Astrocyte (in vitro differentiated cells and primary cell): ENCODE measurements around the gene CEP131. TPM values are rescaled to one million over a fixed set of nuclear protein-coding genes. Genes with fewer than 3 reads are reported as not detected.

Source experiments
- DNase-seq: peaks from one replicate; pipeline ENCODE4 v3.0.0-alpha.2; 2010; ENCODE audit warnings: low read depth
- FAIRE-seq: peaks from 2 replicates; lab custom pipeline; 2011; peaks lifted over from hg19 to GRCh38; lab: Jason Lieb, UNC
- H2AFZ ChIP-seq: 2 replicates; pipeline ENCODE4 v1.6.0; 2012; ENCODE audit warnings: low read depth, low read length, inconsistent platforms
- H3K27ac ChIP-seq: 2 replicates; pipeline ENCODE4 v1.5.1; 2011; ENCODE audit warnings: low read depth, low read length, inconsistent platforms
- H3K27me3 ChIP-seq: 2 replicates; pipeline ENCODE4 v1.6.0; 2011; ENCODE audit warnings: low read length, inconsistent platforms; ENCODE audit not compliant: insufficient read depth
- H3K36me3 ChIP-seq: 2 replicates; pipeline ENCODE4 v1.5.1; 2011; ENCODE audit warnings: low read length, inconsistent platforms; ENCODE audit not compliant: insufficient read depth
- H3K4me1 ChIP-seq: 2 replicates; pipeline ENCODE4 v1.5.1; 2011; ENCODE audit warnings: low read length, inconsistent platforms; ENCODE audit not compliant: insufficient read depth
- H3K4me2 ChIP-seq: 2 replicates; pipeline ENCODE4 v1.6.0; 2012; ENCODE audit warnings: low read length, inconsistent platforms
- H3K4me3 ChIP-seq: 2 replicates; pipeline ENCODE4 v1.5.1; 2011; ENCODE audit warnings: low read depth, mild to moderate bottlenecking, low read length, inconsistent platforms; ENCODE audit not compliant: insufficient read depth
- H3K79me2 ChIP-seq: 2 replicates; pipeline ENCODE4 v1.6.0; 2012; ENCODE audit warnings: mild to moderate bottlenecking, low read length, inconsistent platforms; ENCODE audit not compliant: insufficient read depth
- H3K9ac ChIP-seq: 2 replicates; pipeline ENCODE4 v1.6.0; 2012; ENCODE audit warnings: mild to moderate bottlenecking, low read length, inconsistent platforms
- H3K9me3 ChIP-seq: 2 replicates; pipeline ENCODE4 v1.5.1; 2012; ENCODE audit warnings: low read depth, mild to moderate bottlenecking, low read length, inconsistent platforms; ENCODE audit not compliant: insufficient read depth
- H4K20me1 ChIP-seq: 2 replicates; pipeline ENCODE4 v1.6.0; 2012; ENCODE audit warnings: low read length, inconsistent platforms; ENCODE audit not compliant: insufficient read depth
- H3K27ac Mint-ChIP-seq: one replicate; pipeline ENCODE4 v1.8.0; 2021; ENCODE audit warnings: mild to moderate bottlenecking, mixed read lengths; ENCODE audit not compliant: unreplicated experiment
- H3K27me3 Mint-ChIP-seq: one replicate; pipeline ENCODE4 v1.8.0; 2021; ENCODE audit warnings: low read depth, mixed read lengths; ENCODE audit not compliant: unreplicated experiment
- H3K36me3 Mint-ChIP-seq: one replicate; pipeline ENCODE4 v1.8.0; 2021; ENCODE audit warnings: low read depth, mixed read lengths; ENCODE audit not compliant: unreplicated experiment
- H3K4me1 Mint-ChIP-seq: one replicate; pipeline ENCODE4 v1.8.0; 2021; ENCODE audit warnings: low read depth, mixed read lengths; ENCODE audit not compliant: unreplicated experiment
- H3K4me3 Mint-ChIP-seq: one replicate; pipeline ENCODE4 v1.8.0; 2021; ENCODE audit warnings: mild to moderate bottlenecking, moderate library complexity, mixed read lengths; ENCODE audit not compliant: unreplicated experiment
- H3K9me3 Mint-ChIP-seq: one replicate; pipeline ENCODE4 v1.8.0; 2021; ENCODE audit warnings: mild to moderate bottlenecking, mixed read lengths; ENCODE audit not compliant: unreplicated experiment
- CTCF ChIP-seq: IDR thresholded peaks from 2 replicates; pipeline ENCODE4 v1.5.1; 2011; ENCODE audit warnings: low read depth, mild to moderate bottlenecking, inconsistent platforms, low read length, moderate library complexity; ENCODE audit not compliant: insufficient read depth
- EZH2 ChIP-seq: IDR thresholded peaks from 2 replicates; pipeline ENCODE4 v1.6.1; 2012; ENCODE audit warnings: mild to moderate bottlenecking, low read length, inconsistent platforms; ENCODE audit not compliant: insufficient read depth
- total RNA-seq: library from RNA; stranded (reverse); gene quantifications from 2 replicates; pipeline ENCODE4 v1.2.1, GENCODE V29; 2021

The CEP131 gene
- total RNA-seq, 1 donor from 2014 or later: 5.8 TPM

GRCh38 chr17:81223762-81224130 lies 981 bp upstream of the CEP131 start:
- no peak for TF ChIP-seq EZH2
- TF ChIP-seq CTCF: no peak
- no peaks in the 10 kb centered on the region for H3K9me3 ChIP-seq
- peaks cover 8% of the 10 kb centered on the region for H3K36me3 Mint-ChIP-seq
- FAIRE-seq: no peak
- peaks cover 3% of the 10 kb centered on the region for H3K9me3 Mint-ChIP-seq
- H3K27me3 ChIP-seq: no peaks in the 10 kb centered on the region
- H3K4me3 Mint-ChIP-seq: peak overlapping the region; percentile 87
- no peak overlapping the region for H3K27ac ChIP-seq
- H2AFZ ChIP-seq: peak overlapping the region; percentile 96
- DNase-seq: no peak
- H3K79me2 ChIP-seq: peaks cover 12% of the 10 kb centered on the region
- peak overlapping the region; percentile 77 for H3K27ac Mint-ChIP-seq
- H3K36me3 ChIP-seq: no peaks in the 10 kb centered on the region
- peaks cover 5% of the 10 kb centered on the region for H3K27me3 Mint-ChIP-seq
- H3K4me2 ChIP-seq: peak overlapping the region; percentile 91
- H3K9ac ChIP-seq: peak overlapping the region; percentile 61
- H3K4me3 ChIP-seq: peak overlapping the region; percentile 63
- H4K20me1 ChIP-seq: peaks cover 10% of the 10 kb centered on the region
- no peaks in the 10 kb centered on the region for H3K4me1 Mint-ChIP-seq
- peaks cover 17% of the 10 kb centered on the region for H3K4me1 ChIP-seq

GRCh38 chr17:81222620-81222905 lies 202 bp downstream of the CEP131 start:
- peak overlapping the region; percentile 86 for H2AFZ ChIP-seq
- peak overlapping the region; percentile 73 for H3K4me3 ChIP-seq
- H3K36me3 ChIP-seq: no peaks in the 10 kb centered on the region
- Mint-ChIP-seq H3K4me3 (peak overlapping the region; percentile 79), H3K27ac (no peak overlapping the region), H3K27me3 (peaks cover 5% of the 10 kb centered on the region), H3K9me3 (peaks cover 3% of the 10 kb centered on the region), H3K36me3 (no peaks in the 10 kb centered on the region), H3K4me1 (no peaks in the 10 kb centered on the region)
- H3K79me2 ChIP-seq: peaks cover 12% of the 10 kb centered on the region
- H3K9ac ChIP-seq: peak overlapping the region; percentile 81
- peaks cover 17% of the 10 kb centered on the region for H3K4me1 ChIP-seq
- no peak for DNase-seq
- peak overlapping the region; percentile 94 for H3K4me2 ChIP-seq
- no peaks in the 10 kb centered on the region for H3K9me3 ChIP-seq
- H3K27ac ChIP-seq: no peak overlapping the region
- H4K20me1 ChIP-seq: peaks cover 10% of the 10 kb centered on the region
- no peak for TF ChIP-seq EZH2
- TF ChIP-seq CTCF: no peak
- FAIRE-seq: no peak
- H3K27me3 ChIP-seq: no peaks in the 10 kb centered on the region

- H3K27me3 ChIP-seq: no peaks in the 10 kb centered on the region
- H3K4me3 ChIP-seq: peak overlapping the region; percentile 73
- Mint-ChIP-seq H3K27ac (no peak overlapping the region), H3K27me3 (peaks cover 5% of the 10 kb centered on the region), H3K9me3 (peaks cover 3% of the 10 kb centered on the region), H3K4me3 (peak overlapping the region; percentile 77), H3K36me3 (peaks cover 5% of the 10 kb centered on the region), H3K4me1 (no peaks in the 10 kb centered on the region)
- H4K20me1 ChIP-seq: peaks cover 10% of the 10 kb centered on the region
- H3K9me3 ChIP-seq: no peaks in the 10 kb centered on the region
- H3K36me3 ChIP-seq: no peaks in the 10 kb centered on the region
- H3K79me2 ChIP-seq: peaks cover 12% of the 10 kb centered on the region
- peak overlapping the region; percentile 86 for H2AFZ ChIP-seq
- peak overlapping the region; percentile 81 for H3K9ac ChIP-seq
- H3K4me2 ChIP-seq: peak overlapping the region; percentile 94
- TF ChIP-seq CTCF (no peak), EZH2 (no peak)
- no peak for DNase-seq
- H3K27ac ChIP-seq: no peak overlapping the region
- FAIRE-seq: no peak
- peaks cover 17% of the 10 kb centered on the region for H3K4me1 ChIP-seq
Measured at GRCh38 chr17:81221842-81222619, 734 bp downstream of the CEP131 start.
